Naive thymus-derived CD4-positive, alpha-beta T cell (primary cell): ENCODE data around the gene LMO1. TPM values are rescaled to one million over a fixed set of nuclear protein-coding genes. Genes with fewer than 3 reads are reported as not detected.

Experiments
- ATAC-seq: fragments of 150-1000 bp; cut with Tn5 transposase; 2 replicates; pipeline ENCODE4 v1.10.0; 2021; ENCODE audit warnings: mild to moderate bottlenecking, moderate library complexity
- CTCF ChIA-PET: fragments of 350-600 bp; sonication (Branson Sonifier 250); formaldehyde crosslinking; loops from one replicate; lab custom pipeline; 2021; ENCODE audit warnings: antibody characterized with exemption; lab: Charles Lee
- POLR2A ChIA-PET: fragments of 350-600 bp; sonication (Branson Sonifier 250); formaldehyde crosslinking; loops from one replicate; lab custom pipeline; 2021; ENCODE audit warnings: antibody characterized with exemption, inconsistent platforms; lab: Charles Lee
- DNase-seq, 9 donors: peaks; one replicate each; pipeline versions ENCODE4 v3.0.0 to v3.0.0-alpha.2; 2020 to 2022; ENCODE audit warnings: mixed read lengths in 1 of 9
- H3K27ac ChIP-seq: one replicate; pipeline ENCODE4 v1.7.0; 2013; ENCODE audit warnings: mild to moderate bottlenecking, low read depth, low read length, moderate library complexity
- H3K27me3 ChIP-seq, 2 donors: one replicate each; pipeline ENCODE4 v1.7.0; 2013; ENCODE audit warnings: low read length in 2 of 2, mild to moderate bottlenecking in 2 of 2, moderate library complexity in 2 of 2; ENCODE audit not compliant: control insufficient read depth in 2 of 2, insufficient read depth in 2 of 2
- H3K36me3 ChIP-seq, 3 experiments: 1 replicate in 2 of 3; 2 replicates in 1 of 3; pipeline ENCODE4 v1.7.0; 2013; ENCODE audit warnings: low read length in 3 of 3, mild to moderate bottlenecking in 3 of 3, moderate library complexity in 1 of 3; ENCODE audit not compliant: insufficient read depth in 3 of 3, control insufficient read depth in 2 of 3
- H3K4me1 ChIP-seq, 2 donors: one replicate each; pipeline ENCODE4 v1.7.0; 2013; ENCODE audit warnings: low read length in 2 of 2, mild to moderate bottlenecking in 2 of 2, moderate library complexity in 1 of 2; ENCODE audit not compliant: control insufficient read depth in 2 of 2, insufficient read depth in 2 of 2
- H3K4me3 ChIP-seq: 2 replicates; pipeline ENCODE4 v1.7.0; 2013; ENCODE audit warnings: mild to moderate bottlenecking, low read length
- H3K9me3 ChIP-seq, 3 experiments: 1 replicate in 2 of 3; 2 replicates in 1 of 3; pipeline ENCODE4 v1.7.0; 2013; ENCODE audit warnings: low read length in 3 of 3; ENCODE audit not compliant: control insufficient read depth in 2 of 3
- H3K27ac Mint-ChIP-seq, 9 donors: one replicate each; pipeline ENCODE4 v1.8.0; 2020 to 2022; ENCODE audit warnings: mixed read lengths in 9 of 9, mild to moderate bottlenecking in 8 of 9, moderate library complexity in 5 of 9, inconsistent platforms in 2 of 9
- H3K27me3 Mint-ChIP-seq, 5 donors: one replicate each; pipeline ENCODE4 v1.8.0; 2021 to 2022; ENCODE audit warnings: mixed read lengths in 5 of 5, mild to moderate bottlenecking in 1 of 5
- H3K36me3 Mint-ChIP-seq, 5 donors: one replicate each; pipeline ENCODE4 v1.8.0; 2020 to 2022; ENCODE audit warnings: mixed read lengths in 5 of 5, mild to moderate bottlenecking in 3 of 5, inconsistent platforms in 1 of 5
- H3K4me1 Mint-ChIP-seq, 7 donors: one replicate each; pipeline ENCODE4 v1.8.0; 2020 to 2022; ENCODE audit warnings: mixed read lengths in 7 of 7, mild to moderate bottlenecking in 3 of 7, inconsistent platforms in 1 of 7
- H3K4me3 Mint-ChIP-seq, 10 donors: one replicate each; pipeline ENCODE4 v1.8.0; 2020 to 2022; ENCODE audit warnings: mild to moderate bottlenecking in 10 of 10, mixed read lengths in 10 of 10, moderate library complexity in 6 of 10, inconsistent platforms in 2 of 10
- H3K9me3 Mint-ChIP-seq, 11 donors: one replicate each; pipeline ENCODE4 v1.8.0; 2020 to 2022; ENCODE audit warnings: mixed read lengths in 11 of 11, mild to moderate bottlenecking in 4 of 11, inconsistent platforms in 1 of 11, moderate library complexity in 1 of 11
- intact Hi-C, 2 donors: fragments of 100-400 bp; cut with micrococcal nuclease; formaldehyde crosslinking; loops; one replicate each; pipeline ENCODE4 v1.15.1; 2023
- polyA plus RNA-seq, 2 donors: library from polyadenylated mRNA; unstranded; fragments of 300-500 nt; fragmentation: Illumina TruSeq; gene quantifications; one replicate each; pipeline ENCODE4 v1.2.3, GENCODE V29; 2021
- total RNA-seq, 6 experiments: library from RNA in 5 of 6; stranded (reverse) in 5 of 6; gene quantifications; 1 replicate in 5 of 6; 2 replicates in 1 of 6; pipeline ENCODE4 v1.2.3 and lab custom pipeline; 2021 to 2026

Gene LMO1
- total and polyA plus RNA-seq, 7 experiments from 2014 or later = not detected

DNA sequence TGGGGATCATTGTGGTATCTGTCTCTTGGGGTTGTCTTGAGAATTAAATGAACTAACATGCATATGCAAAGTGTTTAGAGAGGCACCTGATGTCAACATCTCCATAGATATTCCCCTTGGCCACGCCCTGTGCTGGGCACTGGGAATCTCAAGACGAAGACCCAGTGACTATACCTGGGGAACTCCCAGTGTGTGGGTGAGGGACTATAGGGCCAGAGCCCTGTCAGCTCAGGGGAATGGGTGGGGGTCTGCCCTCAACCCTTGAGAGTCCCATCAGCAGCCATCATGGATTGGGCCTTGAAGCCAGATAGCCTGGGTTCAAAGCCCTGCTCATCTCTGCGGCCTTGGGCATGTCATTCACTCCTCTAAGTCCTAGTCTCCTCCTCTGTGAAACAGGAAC is 21.6 kb upstream of the LMO1 start:
- H3K27me3 Mint-ChIP-seq = peaks cover 7 to 22% (median 13%) of the 10 kb centered on the region in 5 donors
- CTCF ChIA-PET = no interaction called here
- ATAC-seq (no peak), DNase-seq (no peak)
- peaks cover 0 to 1% (median 0%) of the 10 kb centered on the region in 11 donors for H3K9me3 Mint-ChIP-seq
- peaks cover 0 to 1% (median 0%) of the 10 kb centered on the region in 7 donors for H3K4me1 Mint-ChIP-seq
- Histone ChIP-seq H3K27ac (no peak overlapping the region), H3K36me3 (no peaks in the 10 kb centered on the region), H3K4me1 (no peaks in the 10 kb centered on the region), H3K9me3 (no peaks in the 10 kb centered on the region), H3K4me3 (no peak overlapping the region), H3K27me3 (no peaks in the 10 kb centered on the region)
- POLR2A ChIA-PET = no interaction called here
- H3K4me3 Mint-ChIP-seq = no peak overlapping the region
- no peak overlapping the region for H3K27ac Mint-ChIP-seq
- intact Hi-C loops = no loop called here
- H3K36me3 Mint-ChIP-seq = no peaks in the 10 kb centered on the region

DNA sequence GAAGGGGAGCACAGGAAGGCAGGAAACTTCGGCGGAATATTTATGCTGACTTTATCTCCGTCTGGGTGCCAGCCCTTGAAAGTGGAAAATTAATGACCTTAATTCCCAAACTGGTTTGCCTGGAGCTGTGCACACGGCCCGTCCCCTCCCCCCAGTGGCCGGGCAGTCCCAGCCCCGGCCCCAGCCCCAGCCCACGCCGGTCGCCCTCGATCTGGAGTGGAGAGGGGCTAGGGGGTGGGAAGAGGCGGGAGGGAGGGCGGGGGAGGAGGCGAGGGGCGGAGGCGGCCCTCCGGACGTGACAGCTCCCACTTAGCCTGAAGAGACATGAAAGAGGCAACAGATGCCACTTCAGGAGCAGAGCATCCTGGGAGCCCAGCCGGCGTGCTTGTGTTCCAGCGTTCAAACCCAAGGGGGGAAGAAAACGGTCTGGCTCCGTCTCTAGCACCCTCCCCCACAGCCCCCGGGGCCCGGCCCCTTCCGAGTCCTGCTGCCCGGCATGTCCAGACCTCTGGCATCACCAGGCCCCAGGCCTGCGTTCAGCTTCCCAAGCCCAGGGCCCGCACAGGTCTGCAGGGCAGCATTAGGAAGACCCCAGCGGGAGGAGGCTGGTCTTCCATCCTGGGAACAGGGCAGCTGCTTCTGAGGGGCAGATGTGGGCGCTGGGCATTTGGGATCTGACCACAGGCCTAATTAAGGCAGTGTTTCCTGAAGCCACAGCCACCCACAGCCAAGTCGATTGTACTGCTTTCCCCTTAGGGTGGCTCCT is 20.0 kb upstream of the LMO1 start:
- peaks cover 0 to 1% (median 0%) of the 10 kb centered on the region in 7 donors for H3K4me1 Mint-ChIP-seq
- DNase-seq (peak in 1 of 9 donors; percentile 14), ATAC-seq (no peak)
- H3K4me1 ChIP-seq = no peaks in the 10 kb centered on the region
- H3K27me3 Mint-ChIP-seq = peaks cover 7 to 20% (median 11%) of the 10 kb centered on the region in 5 donors
- H3K27me3 ChIP-seq = no peaks in the 10 kb centered on the region
- CTCF ChIA-PET = no interaction called here
- no peaks in the 10 kb centered on the region for H3K9me3 ChIP-seq
- peaks cover 0 to 3% (median 0%) of the 10 kb centered on the region in 11 donors for H3K9me3 Mint-ChIP-seq
- POLR2A ChIA-PET = no interaction called here
- H3K4me3 ChIP-seq = no peak overlapping the region
- H3K27ac ChIP-seq = no peak overlapping the region
- no peaks in the 10 kb centered on the region for H3K36me3 ChIP-seq
- H3K36me3 Mint-ChIP-seq = no peaks in the 10 kb centered on the region
- no peak overlapping the region for H3K27ac Mint-ChIP-seq
- intact Hi-C loops = no loop called here
- H3K4me3 Mint-ChIP-seq = no peak overlapping the region

DNA sequence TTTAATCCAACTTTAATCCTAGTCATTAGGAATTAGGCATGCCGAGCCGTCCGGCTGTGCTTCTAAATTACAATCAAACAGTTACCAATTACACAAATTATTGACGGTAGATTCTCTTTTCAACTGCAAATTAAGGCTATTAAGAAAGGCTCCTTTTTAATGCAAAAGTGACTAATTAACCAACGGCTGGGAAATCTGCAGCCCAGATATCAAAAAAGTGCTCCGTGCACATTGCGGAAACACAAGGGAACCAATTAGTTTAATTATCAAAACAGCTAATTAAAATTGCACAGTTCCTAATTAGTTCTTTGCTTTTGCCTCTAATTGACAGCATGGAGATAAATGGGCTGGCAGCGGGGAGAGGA is 19.4 kb upstream of the LMO1 start:
- ATAC-seq (no peak), DNase-seq (no peak)
- Histone ChIP-seq H3K9me3 (no peaks in the 10 kb centered on the region), H3K27me3 (no peaks in the 10 kb centered on the region), H3K36me3 (no peaks in the 10 kb centered on the region), H3K4me3 (no peak overlapping the region), H3K4me1 (no peaks in the 10 kb centered on the region), H3K27ac (no peak overlapping the region)
- no peaks in the 10 kb centered on the region for H3K36me3 Mint-ChIP-seq
- H3K27me3 Mint-ChIP-seq = peaks cover 7 to 16% (median 8%) of the 10 kb centered on the region in 5 donors
- H3K27ac Mint-ChIP-seq = no peak overlapping the region
- no peak overlapping the region for H3K4me3 Mint-ChIP-seq
- ChIA-PET CTCF (no interaction called here), POLR2A (no interaction called here)
- no peaks in the 10 kb centered on the region for H3K4me1 Mint-ChIP-seq
- intact Hi-C loops = no loop called here
- H3K9me3 Mint-ChIP-seq = peaks cover 0 to 3% (median 0%) of the 10 kb centered on the region in 11 donors

DNA sequence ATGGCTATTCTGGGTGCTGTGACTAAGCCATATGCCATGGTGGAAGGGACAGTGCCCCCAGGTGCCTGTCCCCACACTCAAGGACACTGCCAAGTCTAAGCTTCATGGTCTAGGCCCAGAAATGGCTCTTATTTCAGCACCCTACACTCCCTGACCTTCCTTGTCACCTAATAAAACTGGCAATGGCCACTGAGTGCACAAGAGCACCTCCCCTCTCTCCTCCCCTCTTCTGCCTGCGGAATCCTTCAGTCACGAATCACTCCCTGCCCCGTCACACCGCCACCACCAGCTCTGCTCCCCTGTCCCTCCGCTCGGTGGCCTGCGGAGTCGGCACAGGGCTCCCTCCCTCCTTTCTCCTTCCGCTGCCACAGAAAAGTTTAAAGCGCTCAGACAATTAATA is 19.0 kb upstream of the LMO1 start:
- no peaks in the 10 kb centered on the region for H3K36me3 ChIP-seq
- H3K4me1 ChIP-seq = no peaks in the 10 kb centered on the region
- no peak overlapping the region for H3K27ac ChIP-seq
- DNase-seq (no peak), ATAC-seq (no peak)
- no peaks in the 10 kb centered on the region for H3K9me3 ChIP-seq
- ChIA-PET CTCF (no interaction called here), POLR2A (no interaction called here)
- Mint-ChIP-seq H3K36me3 (no peaks in the 10 kb centered on the region), H3K4me1 (no peaks in the 10 kb centered on the region), H3K9me3 (peaks cover 0 to 3% (median 0%) of the 10 kb centered on the region in 11 donors), H3K27me3 (peaks cover 7 to 16% (median 8%) of the 10 kb centered on the region in 5 donors), H3K27ac (no peak overlapping the region), H3K4me3 (no peak overlapping the region)
- no peaks in the 10 kb centered on the region for H3K27me3 ChIP-seq
- no peak overlapping the region for H3K4me3 ChIP-seq
- intact Hi-C loops = no loop called here

DNA sequence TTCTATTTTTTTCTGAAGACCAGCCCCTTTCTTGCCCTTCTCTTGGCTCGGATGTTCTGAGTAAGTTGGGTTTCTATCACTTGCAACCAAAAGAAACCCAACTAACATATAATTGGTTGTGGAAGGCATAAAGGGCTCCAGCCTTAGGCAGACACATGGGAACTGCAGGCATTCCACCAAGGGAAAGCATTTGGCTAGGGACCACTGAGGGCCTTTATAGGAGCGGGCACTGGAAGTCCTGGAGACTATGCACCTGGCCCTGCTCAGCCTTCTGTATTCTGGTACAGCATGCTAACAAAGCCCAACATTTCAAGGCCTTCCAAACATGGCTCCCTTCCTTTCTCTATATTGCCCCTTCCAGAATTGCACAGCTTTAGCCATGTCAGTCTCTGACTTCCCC is 17.6 kb upstream of the LMO1 start:
- no peak overlapping the region for H3K4me3 ChIP-seq
- Mint-ChIP-seq H3K4me1 (no peaks in the 10 kb centered on the region), H3K36me3 (no peaks in the 10 kb centered on the region), H3K4me3 (no peak overlapping the region), H3K9me3 (peaks cover 0 to 5% (median 0%) of the 10 kb centered on the region in 11 donors), H3K27me3 (peaks cover 4 to 21% (median 12%) of the 10 kb centered on the region in 5 donors), H3K27ac (no peak overlapping the region)
- H3K4me1 ChIP-seq = no peaks in the 10 kb centered on the region
- no peaks in the 10 kb centered on the region for H3K27me3 ChIP-seq
- no peak overlapping the region for H3K27ac ChIP-seq
- intact Hi-C loops = no loop called here
- no peaks in the 10 kb centered on the region for H3K36me3 ChIP-seq
- no peak for ATAC-seq
- POLR2A ChIA-PET = no interaction called here
- peak in 1 of 9 donors; percentile 3 for DNase-seq
- no peaks in the 10 kb centered on the region for H3K9me3 ChIP-seq
- CTCF ChIA-PET = no interaction called here

DNA sequence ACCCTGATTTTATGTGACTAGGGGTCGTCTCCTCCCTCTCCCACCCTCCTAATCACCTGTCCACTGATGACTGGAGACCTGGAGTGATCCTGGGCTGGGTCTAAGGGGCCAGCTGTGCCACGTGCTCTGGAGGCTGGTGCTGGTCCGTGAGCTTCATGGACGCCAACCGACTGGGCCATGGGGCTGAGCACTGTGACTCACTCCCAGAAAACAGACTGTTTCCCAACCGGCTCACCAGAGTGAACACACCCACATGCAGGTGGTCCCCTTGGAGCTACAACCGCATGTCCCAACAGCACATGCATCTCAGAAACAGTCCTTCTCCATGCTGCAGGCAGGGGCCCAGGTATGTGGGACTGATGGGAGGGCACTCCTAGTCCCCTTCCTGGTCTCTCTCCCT is 14.0 kb upstream of the LMO1 start:
- H3K27ac Mint-ChIP-seq = no peak overlapping the region
- ChIA-PET CTCF (no interaction called here), POLR2A (no interaction called here)
- no peaks in the 10 kb centered on the region for H3K4me1 Mint-ChIP-seq
- DNase-seq (no peak), ATAC-seq (no peak)
- H3K36me3 Mint-ChIP-seq = no peaks in the 10 kb centered on the region
- no peak overlapping the region for H3K4me3 Mint-ChIP-seq
- H3K9me3 ChIP-seq = no peaks in the 10 kb centered on the region
- H3K36me3 ChIP-seq = no peaks in the 10 kb centered on the region
- H3K9me3 Mint-ChIP-seq = peaks cover 0 to 7% (median 0%) of the 10 kb centered on the region in 11 donors
- intact Hi-C loops = no loop called here
- H3K4me1 ChIP-seq = no peaks in the 10 kb centered on the region
- H3K27me3 ChIP-seq = no peaks in the 10 kb centered on the region
- H3K27ac ChIP-seq = no peak overlapping the region
- H3K4me3 ChIP-seq = no peak overlapping the region
- peaks cover 10 to 20% (median 14%) of the 10 kb centered on the region in 5 donors for H3K27me3 Mint-ChIP-seq

DNA sequence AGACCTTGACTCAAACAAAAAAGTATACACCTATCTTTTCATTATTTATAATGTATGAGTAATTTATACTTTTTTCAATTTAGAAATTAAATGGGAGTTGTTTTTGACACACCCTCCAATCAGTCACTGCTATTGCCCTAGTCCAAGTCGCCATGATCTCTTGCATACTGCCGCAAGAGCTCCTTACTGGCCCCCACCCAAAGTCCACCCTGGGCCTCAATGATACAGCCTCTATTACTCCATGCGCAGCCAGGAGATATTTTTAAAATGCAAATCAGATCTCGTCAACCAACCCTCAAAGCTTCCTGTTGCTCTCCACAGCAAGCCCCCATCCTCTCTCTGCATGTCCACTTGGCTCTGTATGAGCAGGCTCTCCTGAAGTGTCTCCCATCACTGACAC is 12.8 kb upstream of the LMO1 start:
- intact Hi-C loops = no loop called here
- H3K4me1 ChIP-seq = no peaks in the 10 kb centered on the region
- H3K36me3 ChIP-seq = no peaks in the 10 kb centered on the region
- no peak overlapping the region for H3K27ac ChIP-seq
- Mint-ChIP-seq H3K27me3 (peaks cover 19 to 32% (median 25%) of the 10 kb centered on the region in 5 donors), H3K4me1 (no peaks in the 10 kb centered on the region), H3K36me3 (no peaks in the 10 kb centered on the region), H3K27ac (no peak overlapping the region), H3K9me3 (peaks cover 0 to 7% (median 0%) of the 10 kb centered on the region in 11 donors), H3K4me3 (no peak overlapping the region)
- no peaks in the 10 kb centered on the region for H3K9me3 ChIP-seq
- POLR2A ChIA-PET = no interaction called here
- ATAC-seq (no peak), DNase-seq (no peak)
- no peaks in the 10 kb centered on the region for H3K27me3 ChIP-seq
- CTCF ChIA-PET = no interaction called here
- no peak overlapping the region for H3K4me3 ChIP-seq
